HEK293T (cell line): ENCODE results near the gene GLT8D1.

Experiments used
- ARNT ChIP-seq: fragments of 450-650 bp; IDR thresholded peaks from 2 replicates; pipeline ENCODE4 v1.6.1; 2017; ENCODE audit warnings: mild to moderate bottlenecking
- BHLHE40 ChIP-seq: fragments of 450-650 bp; IDR thresholded peaks from 2 replicates; pipeline ENCODE4 v1.6.1; 2016; ENCODE audit warnings: mild to moderate bottlenecking, moderate library complexity, borderline replicate concordance
- FOXA1 ChIP-seq: fragments of 450-650 bp; IDR thresholded peaks from 2 replicates; pipeline ENCODE4 v1.6.1; 2016; ENCODE audit warnings: mild to moderate bottlenecking
- FOXM1 ChIP-seq: fragments of 450-650 bp; IDR thresholded peaks from 2 replicates; pipeline ENCODE4 v1.6.1; 2017; ENCODE audit warnings: mild to moderate bottlenecking, borderline replicate concordance
- LEF1 ChIP-seq: fragments of 450-650 bp; IDR thresholded peaks from 2 replicates; pipeline ENCODE4 v1.6.1; 2017; ENCODE audit warnings: mild to moderate bottlenecking, borderline replicate concordance
- NFRKB ChIP-seq: fragments of 450-650 bp; IDR thresholded peaks from 2 replicates; pipeline ENCODE4 v1.6.1; 2016; ENCODE audit warnings: mild to moderate bottlenecking, moderate library complexity
- TARDBP ChIP-seq: fragments of 450-650 bp; IDR thresholded peaks from 2 replicates; pipeline ENCODE4 v1.6.1; 2016

GRCh38 chr3:52670621-52671521 is 34.7 kb downstream of the GLT8D1 start:
- TF ChIP-seq LEF1 (no peak), FOXA1 (no peak), ARNT (no peak), FOXM1 (no peak), NFRKB (no peak), BHLHE40 (no peak), TARDBP (no peak)
